Endothelial cell of umbilical vein (primary cell): ENCODE data around the gene CPLX1. TPM values are rescaled to one million over a fixed set of nuclear protein-coding genes. Genes with fewer than 3 reads are reported as not detected.

ENCODE experiments used
- BruUV-seq: library from RNA; stranded (reverse); fragments of 400-500 nt; replicated peaks from 2 replicates; lab custom pipeline; 2021; lab: Mats Ljungman, UMichigan
- CTCF ChIA-PET: fragments of 300-600, 350-600 bp; sonication (Branson Sonifier 250); formaldehyde crosslinking; loops from one replicate; lab custom pipeline; 2021; ENCODE audit warnings: antibody characterized with exemption, inconsistent platforms; lab: Charles Lee
- POLR2A ChIA-PET: fragments of 300-600, 350-600 bp; sonication (Branson Sonifier 250); formaldehyde crosslinking; loops from one replicate; lab custom pipeline; 2021; ENCODE audit warnings: antibody characterized with exemption, inconsistent platforms; lab: Charles Lee
- DNase-seq: peaks from one replicate; pipeline ENCODE4 v3.0.0-alpha.2; 2011; ENCODE audit warnings: low read depth, low spot score
- FAIRE-seq: peaks from 2 replicates; lab custom pipeline; 2011; peaks lifted over from hg19 to GRCh38; lab: Jason Lieb, UNC
- H2AFZ ChIP-seq: 2 replicates; pipeline ENCODE4 v1.6.0; 2012; ENCODE audit warnings: low read depth, low read length, control low read depth, inconsistent platforms
- H3K27ac ChIP-seq: 2 replicates; pipeline ENCODE4 v1.5.1; 2011; ENCODE audit warnings: low read depth, mild to moderate bottlenecking, control low read depth, low read length, moderate library complexity; ENCODE audit not compliant: insufficient read depth
- H3K27me3 ChIP-seq, 2 experiments: 2 replicates each; pipeline versions ENCODE4 v1.6.0 to v1.6.1; 2011; ENCODE audit warnings: low read length in 2 of 2, mixed read lengths in 1 of 2; ENCODE audit not compliant: control insufficient read depth in 2 of 2, insufficient read depth in 2 of 2
- H3K36me3 ChIP-seq, 2 experiments: 2 replicates in 1 of 2; 3 replicates in 1 of 2; pipeline ENCODE4 v1.5.1; 2011; ENCODE audit warnings: low read length in 2 of 2, mild to moderate bottlenecking in 1 of 2, moderate library complexity in 1 of 2; ENCODE audit not compliant: control insufficient read depth in 2 of 2, insufficient read depth in 2 of 2; ENCODE audit errors: extremely low read depth in 1 of 2
- H3K4me1 ChIP-seq: 3 replicates; pipeline ENCODE4 v1.5.1; 2011; ENCODE audit warnings: mild to moderate bottlenecking, low read length; ENCODE audit not compliant: control insufficient read depth, insufficient read depth; ENCODE audit errors: extremely low read depth
- H3K4me2 ChIP-seq: 2 replicates; pipeline ENCODE4 v1.6.1; 2011; ENCODE audit warnings: low read length, control low read depth, mixed read lengths; ENCODE audit not compliant: insufficient read depth
- H3K4me3 ChIP-seq, 3 experiments: fragments of 200-600 bp in 1 of 3; sonication (generic), shearing (Covaris generic) in 1 of 3; replicated peaks in 1 of 3; 2 replicates each; pipeline ENCODE4 v1.5.1; 2011 to 2016; ENCODE audit warnings: control low read depth in 3 of 3, low read length in 3 of 3, mild to moderate bottlenecking in 2 of 3, inconsistent platforms in 1 of 3, low read depth in 1 of 3, moderate library complexity in 1 of 3; ENCODE audit not compliant: insufficient read depth in 1 of 3
- H3K79me2 ChIP-seq: 2 replicates; pipeline ENCODE4 v1.6.0; 2012; ENCODE audit warnings: low read length, inconsistent platforms; ENCODE audit not compliant: control insufficient read depth, insufficient read depth
- H3K9ac ChIP-seq: replicated peaks from 2 replicates; pipeline ENCODE3; 2011; ENCODE audit warnings: low read length, control low read depth; ENCODE audit not compliant: insufficient read depth; ENCODE audit errors: extremely low read depth
- H3K9me1 ChIP-seq: replicated peaks from 3 replicates; pipeline ENCODE4 v1.6.0; 2011; ENCODE audit warnings: mild to moderate bottlenecking, low read length; ENCODE audit not compliant: control insufficient read depth, insufficient read depth; ENCODE audit errors: extremely low read depth
- H3K9me3 ChIP-seq: replicated peaks from 2 replicates; pipeline ENCODE4 v1.5.1; 2012; ENCODE audit warnings: low read length, inconsistent platforms; ENCODE audit not compliant: control insufficient read depth, insufficient read depth
- H4K20me1 ChIP-seq: replicated peaks from 2 replicates; pipeline ENCODE3; 2011; ENCODE audit warnings: mild to moderate bottlenecking, low read length; ENCODE audit not compliant: control insufficient read depth, insufficient read depth; ENCODE audit errors: extremely low read depth
- EZH2 ChIP-seq: IDR thresholded peaks from 2 replicates; pipeline ENCODE4 v1.6.1; 2012; ENCODE audit warnings: borderline replicate concordance, low read depth, mild to moderate bottlenecking, moderate library complexity, low read length, inconsistent platforms; ENCODE audit not compliant: severe bottlenecking
- FOS ChIP-seq: IDR thresholded peaks from 2 replicates; pipeline ENCODE4 v1.6.1; 2011; ENCODE audit warnings: mild to moderate bottlenecking, low read length, moderate library complexity, borderline replicate concordance; ENCODE audit not compliant: insufficient read depth
- GATA2 ChIP-seq: IDR thresholded peaks from 2 replicates; pipeline ENCODE4 v1.7.0; 2011; ENCODE audit warnings: low read depth, mild to moderate bottlenecking, moderate library complexity, mixed read lengths, low read length; ENCODE audit not compliant: insufficient read length, insufficient read depth
- JUN ChIP-seq: IDR thresholded peaks from 2 replicates; pipeline ENCODE4 v1.6.1; 2011; ENCODE audit warnings: borderline replicate concordance, low read depth; ENCODE audit not compliant: insufficient read length, insufficient read depth
- MAX ChIP-seq: IDR thresholded peaks from 2 replicates; pipeline ENCODE4 v1.6.1; 2011; ENCODE audit not compliant: insufficient read depth, insufficient read length
- MYC ChIP-seq: IDR thresholded peaks from one replicate; pipeline ENCODE4 v1.6.1; 2011; ENCODE audit warnings: mild to moderate bottlenecking, low read depth, low read length
- POLR2A ChIP-seq: IDR thresholded peaks from 2 replicates; pipeline ENCODE4 v1.6.1; 2012; ENCODE audit warnings: low read depth, mild to moderate bottlenecking, control low read depth, low read length
- POLR2AphosphoS5 ChIP-seq: IDR thresholded peaks from 2 replicates; pipeline ENCODE4 v1.6.1; 2012; ENCODE audit warnings: low read depth, mild to moderate bottlenecking, control low read depth, low read length, moderate library complexity; ENCODE audit not compliant: insufficient read depth
- dilution Hi-C: fragments of 300-500 bp; cut with MboI; formaldehyde crosslinking; loops from one replicate; pipeline ENCODE4 v1.15.0; 2019; ENCODE audit warnings: low sequenced_read_pairs; ENCODE audit not compliant: extremely low pct_ligation_motif_present
- intact Hi-C: fragments of 100-400 bp; cut with micrococcal nuclease; formaldehyde crosslinking; loops from one replicate; pipeline ENCODE4 v1.10.0; 2022
- polyA plus RNA-seq, 4 experiments: library from polyadenylated mRNA; depleted of rRNA in 3 of 4; stranded (reverse) in 3 of 4; unstranded in 1 of 4; fragments of >200 nt; gene quantifications; 2 replicates each; pipeline versions ENCODE4 v1.2.1 to v1.2.3, GENCODE V29; 2011 to 2012; ENCODE audit warnings: missing spikeins in 1 of 4
- total RNA-seq: library from RNA; stranded (reverse); gene quantifications from 2 replicates; pipeline ENCODE4 v1.2.3, GENCODE V29; 2021
- TF ChIP-seq, protein P1 (sequence below), 2 donors: IDR thresholded peaks; 1 replicate in 1 of 2; 2 replicates in 1 of 2; pipeline ENCODE4 v1.5.1; 2011; ENCODE audit warnings: low read length in 2 of 2, mild to moderate bottlenecking in 2 of 2, moderate library complexity in 2 of 2, control low read depth in 1 of 2, inconsistent platforms in 1 of 2, low read depth in 1 of 2; ENCODE audit not compliant: insufficient read depth in 1 of 2; ENCODE audit errors: extremely low read depth in 1 of 2

The CPLX1 gene
- total and polyA plus RNA-seq, 2 donors (not counting 3 experiments of a cell fraction or from before 2014, with no cell fraction given): 1.0 to 1.8 TPM

DNA sequence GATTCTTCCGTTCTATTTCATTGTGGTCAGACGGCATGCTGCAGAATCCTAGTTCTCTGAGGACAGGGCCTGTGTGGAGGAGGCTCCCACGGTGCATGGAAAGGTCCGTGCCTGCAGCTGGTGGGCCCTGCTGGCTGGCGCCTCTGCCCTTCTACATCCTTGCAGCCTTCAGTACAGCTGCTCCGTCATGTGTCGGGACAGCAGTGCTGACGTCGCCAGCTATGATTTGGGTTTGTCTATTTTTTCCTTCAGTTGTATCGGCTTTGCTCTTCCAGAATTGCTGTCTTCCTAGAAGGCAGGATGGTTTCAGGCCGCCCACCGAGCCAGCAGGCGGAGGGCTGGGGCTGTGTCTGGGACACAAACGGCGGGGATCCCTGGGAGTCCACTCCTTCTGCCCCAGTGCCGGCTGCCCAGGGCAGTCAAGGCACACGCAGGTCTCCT lies 32.1 kb upstream of the CPLX1 start:
- BruUV-seq: no TSS peak

GRCh38 chr4:857461-857860 lies 31.5 kb upstream of the CPLX1 start:
- no peak for TF ChIP-seq EZH2
- TF ChIP-seq, protein P1, sequence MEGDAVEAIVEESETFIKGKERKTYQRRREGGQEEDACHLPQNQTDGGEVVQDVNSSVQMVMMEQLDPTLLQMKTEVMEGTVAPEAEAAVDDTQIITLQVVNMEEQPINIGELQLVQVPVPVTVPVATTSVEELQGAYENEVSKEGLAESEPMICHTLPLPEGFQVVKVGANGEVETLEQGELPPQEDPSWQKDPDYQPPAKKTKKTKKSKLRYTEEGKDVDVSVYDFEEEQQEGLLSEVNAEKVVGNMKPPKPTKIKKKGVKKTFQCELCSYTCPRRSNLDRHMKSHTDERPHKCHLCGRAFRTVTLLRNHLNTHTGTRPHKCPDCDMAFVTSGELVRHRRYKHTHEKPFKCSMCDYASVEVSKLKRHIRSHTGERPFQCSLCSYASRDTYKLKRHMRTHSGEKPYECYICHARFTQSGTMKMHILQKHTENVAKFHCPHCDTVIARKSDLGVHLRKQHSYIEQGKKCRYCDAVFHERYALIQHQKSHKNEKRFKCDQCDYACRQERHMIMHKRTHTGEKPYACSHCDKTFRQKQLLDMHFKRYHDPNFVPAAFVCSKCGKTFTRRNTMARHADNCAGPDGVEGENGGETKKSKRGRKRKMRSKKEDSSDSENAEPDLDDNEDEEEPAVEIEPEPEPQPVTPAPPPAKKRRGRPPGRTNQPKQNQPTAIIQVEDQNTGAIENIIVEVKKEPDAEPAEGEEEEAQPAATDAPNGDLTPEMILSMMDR (IDR thresholded peaks at IDR 0.05; ENCODE audit: extremely low read depth in 1 of 2, insufficient read depth in 1 of 2, low read depth in 1 of 2, low read length in 2 of 2): no peak
- no peak for TF ChIP-seq MYC
- TF ChIP-seq MAX: no peak
- TF ChIP-seq JUN: no peak
- TF ChIP-seq POLR2AphosphoS5: no peak
- no peak for TF ChIP-seq FOS
- TF ChIP-seq GATA2: no peak
- TF ChIP-seq POLR2A: no peak
- ChIA-PET POLR2A (no interaction called here), CTCF (no interaction called here)
- Histone ChIP-seq H3K36me3 (peaks cover 7 to 36% of the 10 kb centered on the region in 2 experiments), H3K9me1 (no peaks in the 10 kb centered on the region), H3K79me2 (no peaks in the 10 kb centered on the region), H3K4me2 (no peak overlapping the region), H3K9ac (no peak overlapping the region), H3K27me3 (no peaks in the 10 kb centered on the region), H2AFZ (no peak overlapping the region), H3K4me3 (no peak overlapping the region), H3K27ac (no peak overlapping the region), H3K4me1 (no peaks in the 10 kb centered on the region), H4K20me1 (no peaks in the 10 kb centered on the region), H3K9me3 (no peaks in the 10 kb centered on the region)
- FAIRE-seq (no peak), DNase-seq (no peak)
- no TSS peak for BruUV-seq
- dilution Hi-C loops (no loop called here), intact Hi-C loops (no loop called here)

More for the DNA sequence above, 32.1 kb upstream of the CPLX1 start:
- H3K9me1 ChIP-seq: no peaks in the 10 kb centered on the region
- H3K79me2 ChIP-seq: no peaks in the 10 kb centered on the region
- H3K36me3 ChIP-seq: peaks cover 7 to 41% of the 10 kb centered on the region in 2 experiments
- H4K20me1 ChIP-seq: no peaks in the 10 kb centered on the region
- intact Hi-C loops (no loop called here), dilution Hi-C loops (no loop called here)
- no peaks in the 10 kb centered on the region for H3K27me3 ChIP-seq
- POLR2A ChIA-PET: no interaction called here
- no peaks in the 10 kb centered on the region for H3K4me1 ChIP-seq
- no peaks in the 10 kb centered on the region for H3K9me3 ChIP-seq
- TF ChIP-seq FOS (no peak), EZH2 (no peak)
- TF ChIP-seq, protein P1 (IDR thresholded peaks at IDR 0.05; ENCODE audit: extremely low read depth in 1 of 2, insufficient read depth in 1 of 2, low read depth in 1 of 2, low read length in 2 of 2): no peak
- H3K4me3 ChIP-seq: no peak overlapping the region
- FAIRE-seq (no peak), DNase-seq (no peak)
- no peak overlapping the region for H3K27ac ChIP-seq
- no peak overlapping the region for H3K4me2 ChIP-seq
- CTCF ChIA-PET: no interaction called here
- no peak overlapping the region for H3K9ac ChIP-seq
- H2AFZ ChIP-seq: no peak overlapping the region
